HG02973 (cell line): ENCODE results near the gene ZFP36L1.
A peak's percentile ranks its signal among the peaks of the same experiment; 100 is the strongest.

Source experiments
- ATAC-seq: cut with Tn5 transposase; IDR thresholded peaks from one replicate; pipeline ENCODE4 v1.9.1; 2021; ENCODE audit warnings: moderate library complexity; ENCODE audit not compliant: unreplicated experiment

The ZFP36L1 gene, protein sequence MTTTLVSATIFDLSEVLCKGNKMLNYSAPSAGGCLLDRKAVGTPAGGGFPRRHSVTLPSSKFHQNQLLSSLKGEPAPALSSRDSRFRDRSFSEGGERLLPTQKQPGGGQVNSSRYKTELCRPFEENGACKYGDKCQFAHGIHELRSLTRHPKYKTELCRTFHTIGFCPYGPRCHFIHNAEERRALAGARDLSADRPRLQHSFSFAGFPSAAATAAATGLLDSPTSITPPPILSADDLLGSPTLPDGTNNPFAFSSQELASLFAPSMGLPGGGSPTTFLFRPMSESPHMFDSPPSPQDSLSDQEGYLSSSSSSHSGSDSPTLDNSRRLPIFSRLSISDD

DNA sequence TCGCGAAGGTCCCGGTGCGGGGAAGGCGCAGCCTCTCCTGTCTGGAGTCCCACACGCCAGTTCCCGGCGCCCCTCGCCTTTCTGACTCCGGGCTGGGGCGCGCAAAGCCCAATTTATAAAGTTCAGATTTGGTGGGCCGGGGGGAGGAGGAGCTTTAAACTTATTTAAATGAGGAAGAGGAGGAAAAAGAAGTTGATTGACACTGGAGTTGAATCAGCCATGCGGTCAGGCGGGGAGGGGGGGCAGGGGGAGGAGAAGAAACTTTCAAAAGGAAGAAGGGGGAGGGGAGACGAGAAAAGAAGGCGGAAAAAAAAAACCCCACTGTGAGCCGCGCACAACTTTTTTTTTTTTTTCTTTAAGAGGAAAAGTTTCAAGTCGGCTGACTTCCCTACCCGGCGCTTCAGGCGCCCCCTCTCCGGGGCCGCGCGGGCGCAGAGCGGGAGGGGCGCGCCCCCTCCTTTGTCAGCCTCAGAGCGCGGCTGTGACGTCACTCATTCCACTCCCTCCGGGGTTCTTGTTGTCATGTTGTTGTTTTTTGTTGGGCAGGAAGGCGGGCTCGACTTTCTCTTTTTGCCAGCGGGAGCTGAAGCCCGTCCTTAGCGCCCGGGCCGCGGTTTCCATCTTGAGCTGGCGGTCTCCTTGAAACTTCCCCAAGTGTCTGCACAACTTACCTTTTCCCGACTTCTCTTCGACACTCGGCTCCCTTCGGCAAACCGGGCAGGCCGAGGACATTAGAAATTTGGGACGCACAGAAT lies at the start of gene ZFP36L1:
TSS of gene ZFP36L1 (minus strand) at position 89 of the 755 bp plus-strand sequence. CDS start 129 bp downstream, outside the sequence.
- ATAC-seq = peak; percentile 36

DNA sequence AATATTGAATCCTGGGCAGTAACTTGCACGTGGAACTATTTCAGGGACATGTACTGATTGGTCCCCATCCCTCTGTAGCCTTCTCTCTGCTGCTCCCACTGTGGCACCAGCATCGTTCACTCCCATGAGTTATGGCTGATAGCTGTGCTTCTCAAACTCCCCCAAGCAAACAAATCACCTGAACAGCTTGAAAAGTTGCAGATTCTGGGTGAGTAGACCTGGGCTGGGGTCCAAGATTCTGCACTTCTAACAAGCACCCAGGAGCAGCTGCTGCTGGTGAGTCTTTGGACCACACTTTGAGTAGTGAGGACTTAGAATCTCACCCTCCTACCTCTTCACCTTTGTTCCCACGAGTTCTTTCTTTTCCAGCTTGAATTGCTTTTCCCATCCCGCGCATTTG lies 49.4 kb upstream of the ZFP36L1 start:
- no peak for ATAC-seq

DNA sequence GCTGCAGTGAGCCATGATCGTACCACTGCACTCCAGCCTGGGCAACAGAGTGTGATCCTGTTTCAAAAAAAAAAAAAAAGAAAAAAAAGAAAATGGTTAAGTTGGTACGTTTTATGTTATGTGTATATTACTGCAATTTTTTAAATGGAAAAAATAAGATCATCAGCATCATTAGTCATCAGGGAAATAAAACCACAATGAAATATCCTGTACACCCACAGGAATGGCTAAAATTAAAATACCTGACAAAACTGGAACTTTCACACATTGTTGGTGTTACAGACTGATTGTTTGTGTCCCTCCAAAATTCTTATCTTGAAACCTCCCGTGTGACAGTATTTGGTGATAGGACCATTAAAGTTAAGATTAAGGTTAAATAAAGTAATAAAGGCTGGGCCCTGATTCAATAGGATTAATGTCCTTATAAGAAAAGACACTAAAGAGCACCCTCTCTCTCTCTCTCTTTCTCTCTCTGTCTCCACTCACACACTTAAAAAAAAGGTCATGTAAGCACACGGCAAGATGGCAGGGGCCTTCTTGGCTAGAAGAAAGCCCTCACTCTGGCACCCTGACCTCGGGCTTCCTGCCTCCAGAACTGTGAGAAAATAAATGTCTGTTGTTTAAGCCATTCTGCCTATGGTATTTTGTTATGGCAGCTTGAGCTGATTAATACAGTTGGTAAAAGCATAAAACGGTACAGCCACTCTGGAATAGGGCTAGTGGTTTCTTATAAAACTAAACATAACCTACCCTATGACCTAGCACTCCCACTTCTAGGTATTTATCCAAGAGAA lies 48.3 kb upstream of the ZFP36L1 start:
- ATAC-seq = no peak

DNA sequence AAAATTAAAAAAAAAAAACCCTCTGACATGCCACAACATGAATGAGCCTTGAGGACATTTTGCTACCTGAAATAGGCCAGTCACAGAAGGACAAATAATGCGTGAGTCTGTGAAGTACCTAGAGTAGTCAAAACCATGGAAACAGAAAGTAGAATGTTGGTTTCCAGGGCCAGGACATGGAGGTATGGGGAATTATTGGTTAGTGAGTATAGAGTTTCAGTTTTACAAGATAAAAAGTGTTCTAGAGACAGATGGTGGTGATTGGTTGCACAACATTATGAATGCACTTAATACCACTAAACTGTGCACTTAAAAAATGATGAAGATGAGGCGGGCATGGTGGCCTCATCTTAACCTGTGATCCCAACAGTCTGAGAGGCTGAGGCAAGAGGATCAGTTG lies 47.6 kb upstream of the ZFP36L1 start:
- ATAC-seq = peak; percentile 67

DNA sequence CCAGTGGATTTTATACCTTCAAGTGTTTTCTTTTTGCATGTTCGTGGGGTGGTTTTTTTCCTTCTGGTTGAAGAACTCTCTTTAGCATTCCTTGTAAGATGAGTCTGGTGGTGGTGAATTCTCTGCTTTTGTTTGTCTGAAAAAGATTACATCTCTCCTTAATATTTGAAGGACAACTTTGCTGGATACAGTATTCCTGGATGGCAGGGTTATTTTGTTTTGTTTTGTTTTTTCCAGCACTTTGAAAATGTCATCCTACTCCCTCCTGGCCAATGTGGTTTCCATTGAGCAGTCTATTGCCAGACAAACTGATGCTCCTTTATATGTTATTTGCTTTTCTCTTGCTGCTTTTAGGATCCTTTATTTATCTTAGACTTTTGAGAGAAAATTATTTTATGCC lies 43.2 kb upstream of the ZFP36L1 start:
- ATAC-seq = no peak

DNA sequence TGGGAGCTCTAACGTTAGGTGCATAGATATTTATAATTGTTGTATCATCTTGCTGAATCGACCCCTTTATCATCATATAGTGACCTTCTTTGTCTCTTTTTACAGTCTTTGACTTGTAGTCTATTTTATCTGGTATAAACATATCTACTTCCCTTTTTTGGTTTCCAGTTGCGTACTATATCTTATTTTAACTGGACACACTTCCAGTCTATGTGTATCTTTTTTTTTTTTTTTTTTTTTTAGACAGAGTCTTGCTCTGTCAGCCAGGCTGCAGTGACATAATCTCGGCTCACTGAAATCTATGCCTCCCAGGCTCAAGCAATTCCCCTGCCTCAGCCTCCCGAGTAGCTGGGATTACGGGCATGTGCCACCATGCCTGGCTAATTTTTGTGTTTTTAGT lies 41.9 kb upstream of the ZFP36L1 start:
- no peak for ATAC-seq

DNA sequence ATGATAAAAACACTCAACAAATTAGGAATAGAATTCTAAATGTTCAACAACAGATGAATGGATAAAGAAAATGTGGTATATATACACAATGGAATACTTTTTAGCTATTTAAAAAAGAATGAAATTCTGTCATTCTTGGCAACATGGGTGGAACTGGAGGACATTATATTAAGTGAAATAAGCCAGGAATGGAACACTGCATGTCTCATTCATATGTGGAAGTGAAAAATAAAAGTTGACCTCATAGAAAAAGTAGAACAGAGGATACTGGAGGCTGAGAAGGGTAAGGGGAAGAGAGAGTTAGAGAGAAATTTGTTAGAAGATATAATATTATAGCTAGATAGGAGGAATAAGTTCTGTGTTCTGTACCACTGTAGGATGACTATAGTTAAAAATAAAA lies 35.8 kb upstream of the ZFP36L1 start:
- no peak for ATAC-seq

DNA sequence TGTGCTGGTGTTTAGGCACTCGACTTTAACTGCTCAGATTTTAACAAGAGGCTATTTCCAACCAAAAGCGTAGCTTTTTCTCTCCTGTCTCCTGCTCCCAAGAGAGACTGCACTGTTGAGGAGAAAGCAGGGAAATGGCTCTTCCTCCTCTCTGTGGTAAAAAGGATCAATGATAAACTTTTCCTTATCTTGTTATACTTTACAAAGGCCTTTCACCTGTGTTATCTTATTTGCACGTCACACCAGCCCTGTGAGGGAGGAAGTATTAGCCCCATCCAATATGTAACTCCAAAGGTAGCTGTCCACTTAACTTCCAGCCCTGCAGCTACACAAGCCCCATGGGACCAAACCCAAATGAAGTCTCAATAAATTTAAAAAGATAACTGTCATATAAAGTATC lies 32.9 kb upstream of the ZFP36L1 start:
- no peak for ATAC-seq

DNA sequence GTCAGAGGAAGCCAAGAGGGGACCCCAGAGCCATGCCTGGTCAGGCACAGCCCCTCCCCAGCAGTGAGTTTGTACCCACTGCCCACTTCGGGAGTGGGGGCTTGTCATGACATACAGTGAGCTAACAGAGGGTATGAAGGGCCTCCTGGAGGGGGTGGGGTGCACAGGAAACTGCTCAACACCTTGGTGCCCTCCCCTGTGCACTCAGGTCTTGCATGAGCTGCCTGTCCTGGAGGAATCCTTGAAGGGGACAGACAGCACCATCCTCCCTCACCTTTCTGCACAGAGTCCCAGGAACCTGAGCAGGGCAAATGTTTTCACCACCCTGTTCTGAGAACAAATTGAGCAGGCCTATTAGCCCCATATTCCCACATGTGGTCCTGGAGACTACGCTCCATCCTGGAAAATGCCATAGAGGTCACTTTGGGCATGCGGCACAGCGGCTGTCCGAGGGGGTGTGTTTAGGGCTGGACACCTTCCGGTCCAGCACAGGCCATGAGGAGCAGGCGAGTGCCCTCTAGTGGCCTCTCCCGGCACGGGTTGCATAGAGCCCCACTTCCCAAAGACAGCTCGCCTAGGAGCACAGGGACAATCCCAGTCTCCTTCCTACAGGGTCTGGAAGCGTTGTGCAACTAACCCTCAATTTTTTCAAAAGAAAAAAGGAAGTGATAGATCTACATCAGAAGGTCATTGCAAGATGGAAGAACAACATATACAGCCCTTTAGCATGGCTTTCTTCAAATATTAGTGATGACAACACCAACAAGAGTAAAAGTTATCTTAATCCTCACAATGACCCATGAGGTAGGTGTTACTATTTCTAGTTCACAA lies 31.9 kb upstream of the ZFP36L1 start:
- no peak for ATAC-seq

DNA sequence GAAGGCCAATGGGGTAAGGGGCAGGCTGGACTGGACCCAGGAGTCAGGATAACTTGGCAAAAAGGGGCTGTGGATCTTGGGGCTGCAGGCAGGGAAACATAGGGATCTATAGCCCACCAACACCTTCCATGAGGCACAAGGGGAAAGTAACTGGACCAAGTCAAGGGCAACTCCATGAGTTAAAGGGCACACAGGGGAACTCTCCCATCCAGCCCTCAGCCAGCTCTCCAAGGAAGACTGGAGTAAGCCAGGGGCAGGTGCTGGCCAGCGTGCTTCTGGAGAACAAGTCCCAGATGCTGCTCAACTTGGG lies 31.3 kb upstream of the ZFP36L1 start:
- ATAC-seq = no peak

DNA sequence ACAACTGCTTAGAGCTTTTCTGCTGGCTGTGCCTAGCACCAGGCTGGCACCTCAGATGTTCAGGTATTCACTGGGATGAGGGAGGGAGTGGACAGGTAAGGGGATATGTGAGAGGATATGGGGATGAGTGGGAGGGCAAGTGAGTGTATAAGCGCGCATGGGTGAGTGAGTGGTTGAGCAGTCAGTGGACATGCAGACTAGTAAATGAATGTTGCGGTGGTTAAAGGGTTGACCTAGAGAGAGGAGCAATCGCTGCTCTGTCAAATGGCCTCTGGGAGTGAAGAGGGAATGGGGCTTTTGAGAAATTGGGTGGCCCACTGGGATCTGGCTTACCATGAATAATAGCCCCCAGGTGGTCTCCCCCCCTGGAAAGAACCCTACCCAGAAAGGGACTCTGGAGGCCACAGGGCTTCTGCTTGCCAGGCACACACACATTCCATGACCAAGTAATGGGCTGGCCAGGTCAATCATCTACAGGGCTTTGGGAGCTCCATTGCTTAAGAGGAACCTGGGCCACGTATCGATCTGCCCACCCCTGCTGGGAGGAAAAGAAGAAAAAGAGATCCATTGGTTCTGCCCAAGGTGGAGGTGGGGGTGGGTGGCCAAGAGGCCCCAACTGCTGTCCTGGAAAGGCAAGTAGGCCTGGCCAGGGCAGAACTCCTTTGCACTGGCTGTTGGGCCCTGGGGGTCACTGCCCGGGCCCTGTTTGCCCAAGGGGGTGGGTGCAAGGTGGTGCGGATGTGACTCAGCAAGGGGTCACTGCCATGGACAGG lies 30.8 kb upstream of the ZFP36L1 start:
- ATAC-seq = no peak

DNA sequence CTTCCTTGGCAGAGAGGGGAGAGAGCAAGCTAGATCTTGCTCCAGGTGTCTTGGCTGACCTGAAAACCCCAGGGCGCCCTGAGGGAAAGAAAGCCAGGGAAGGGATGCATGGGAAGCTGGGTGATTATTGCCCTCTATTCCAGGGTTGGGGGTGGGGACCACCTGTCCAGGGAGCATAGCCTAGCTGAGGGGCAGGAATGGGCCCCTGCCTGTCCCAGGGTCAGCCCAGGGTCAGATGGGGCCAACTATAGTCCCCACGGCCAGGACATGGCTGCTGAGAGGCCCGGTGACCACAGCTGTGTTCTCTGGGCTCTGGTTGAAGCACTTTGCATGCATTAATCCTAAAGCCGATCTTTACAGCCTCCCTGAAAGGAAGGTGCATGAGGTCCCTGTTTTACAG lies 30.1 kb upstream of the ZFP36L1 start:
- no peak for ATAC-seq

DNA sequence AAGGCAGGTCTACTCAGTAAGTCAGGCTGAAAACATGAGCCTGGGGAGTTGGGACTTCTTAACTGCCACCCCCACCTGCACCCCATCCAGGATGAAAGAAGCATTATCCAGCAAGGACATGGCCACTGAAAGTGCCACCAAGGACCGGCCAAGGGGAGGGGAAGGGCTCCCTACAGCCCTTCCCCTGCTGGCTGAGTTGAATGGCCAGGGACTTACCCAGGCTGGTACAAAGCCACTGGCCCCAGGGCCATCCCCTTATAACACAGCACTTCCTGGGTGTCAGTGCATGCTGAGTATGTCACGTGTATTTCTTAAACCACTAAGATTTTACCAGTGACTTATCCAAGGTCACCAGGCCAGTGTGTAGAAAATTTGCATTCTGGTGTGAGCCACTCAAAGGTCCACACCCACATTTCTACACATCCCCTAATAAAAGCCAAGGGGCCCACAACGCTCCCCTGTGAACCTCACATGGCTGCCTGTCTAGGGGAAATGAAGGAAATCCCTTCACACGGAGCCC lies 29.3 kb upstream of the ZFP36L1 start:
- ATAC-seq = peak; percentile 61

DNA sequence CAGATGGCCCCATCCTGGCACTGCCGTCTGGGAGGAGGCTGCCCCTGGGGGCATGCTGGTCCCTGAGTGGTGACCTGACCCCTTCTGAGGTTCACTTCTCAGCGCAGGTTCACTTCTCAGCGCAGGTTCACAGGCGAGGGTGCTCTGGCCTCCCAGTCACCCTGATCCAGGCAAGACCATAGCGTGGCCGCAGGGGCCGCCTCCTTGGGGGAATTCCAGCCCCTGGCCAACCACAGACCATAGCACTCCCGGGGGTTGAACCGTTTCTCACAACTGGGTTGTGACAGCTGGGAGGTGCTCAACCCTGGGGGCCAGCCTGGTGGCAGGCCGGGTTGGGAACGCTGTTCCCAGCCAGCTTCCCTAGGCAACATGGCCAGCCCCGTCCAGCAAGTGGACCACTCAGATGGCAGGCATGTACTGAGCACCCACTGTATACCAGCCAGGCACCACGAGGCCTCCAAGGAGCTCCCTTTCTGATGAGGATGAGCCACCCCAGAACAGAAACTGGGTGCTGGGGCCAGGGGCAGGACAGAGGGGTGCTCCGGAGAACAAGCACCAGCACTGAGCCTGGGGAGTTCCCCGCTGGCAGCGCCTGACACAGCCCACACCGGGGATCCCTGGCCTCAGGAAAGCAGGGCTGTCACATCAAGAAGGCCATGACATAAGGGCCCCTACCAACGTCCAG lies 28.3 kb upstream of the ZFP36L1 start:
- peak; percentile 24 for ATAC-seq

DNA sequence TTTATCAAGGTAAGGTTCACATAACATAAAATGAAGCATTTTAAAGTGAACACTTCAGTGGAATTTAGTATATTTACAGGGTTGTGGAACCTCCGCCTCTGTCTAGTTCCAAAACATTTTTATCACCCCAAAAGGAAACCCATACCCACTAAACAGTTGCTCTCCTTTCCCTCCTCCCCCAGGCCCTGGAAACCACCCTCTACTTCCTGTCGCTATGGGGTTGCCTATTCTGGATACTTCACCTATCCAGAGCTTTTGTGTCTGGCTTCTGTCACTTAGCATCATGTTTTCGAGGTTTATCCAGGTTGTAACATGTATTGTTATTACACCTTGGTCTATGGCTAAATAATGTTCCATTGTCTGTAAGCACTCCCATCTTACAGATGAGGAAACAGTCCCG lies 27.7 kb upstream of the ZFP36L1 start:
- ATAC-seq = no peak

DNA sequence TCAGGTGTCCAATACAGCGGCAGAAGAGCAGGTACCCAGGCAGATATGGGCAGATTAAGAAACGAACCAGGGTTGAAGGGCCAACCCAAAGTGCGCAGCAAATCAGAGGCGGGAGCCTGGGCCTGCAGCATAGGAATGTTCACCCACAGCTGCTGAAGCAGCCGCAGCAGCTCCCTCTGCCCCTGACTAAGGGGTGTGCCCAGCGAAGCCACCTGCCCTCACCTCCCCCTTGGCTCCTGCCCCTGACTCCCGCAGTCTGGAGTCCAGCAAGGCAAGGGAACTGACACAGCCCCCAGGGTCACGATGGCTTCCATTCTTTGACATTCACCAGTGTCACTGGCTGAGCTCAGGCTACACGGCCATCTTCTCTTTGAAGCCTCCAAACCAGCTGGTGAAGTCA lies 27.3 kb upstream of the ZFP36L1 start:
- ATAC-seq = no peak

DNA sequence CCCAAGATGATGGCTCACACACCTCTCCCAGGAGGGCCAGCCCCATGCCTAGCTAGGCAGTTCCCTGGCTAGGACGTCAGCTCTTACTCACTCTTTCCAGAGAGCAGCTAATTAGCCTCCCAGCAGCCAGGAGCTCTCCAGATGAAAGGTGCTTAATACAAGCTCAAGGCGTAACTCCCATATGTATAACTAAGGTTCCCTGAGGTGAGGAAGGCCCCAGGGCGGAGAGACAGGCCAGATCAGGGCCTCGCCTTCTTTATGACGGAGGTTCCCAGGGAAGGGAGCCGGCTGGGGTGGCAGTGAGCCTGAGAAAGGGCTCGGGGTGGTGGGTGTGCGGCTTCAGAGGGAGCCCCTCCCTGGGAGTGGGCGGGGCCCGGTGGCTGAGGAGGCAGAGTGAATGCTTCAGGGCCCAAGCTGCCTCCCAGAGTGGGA lies 26.4 kb upstream of the ZFP36L1 start:
- no peak for ATAC-seq

DNA sequence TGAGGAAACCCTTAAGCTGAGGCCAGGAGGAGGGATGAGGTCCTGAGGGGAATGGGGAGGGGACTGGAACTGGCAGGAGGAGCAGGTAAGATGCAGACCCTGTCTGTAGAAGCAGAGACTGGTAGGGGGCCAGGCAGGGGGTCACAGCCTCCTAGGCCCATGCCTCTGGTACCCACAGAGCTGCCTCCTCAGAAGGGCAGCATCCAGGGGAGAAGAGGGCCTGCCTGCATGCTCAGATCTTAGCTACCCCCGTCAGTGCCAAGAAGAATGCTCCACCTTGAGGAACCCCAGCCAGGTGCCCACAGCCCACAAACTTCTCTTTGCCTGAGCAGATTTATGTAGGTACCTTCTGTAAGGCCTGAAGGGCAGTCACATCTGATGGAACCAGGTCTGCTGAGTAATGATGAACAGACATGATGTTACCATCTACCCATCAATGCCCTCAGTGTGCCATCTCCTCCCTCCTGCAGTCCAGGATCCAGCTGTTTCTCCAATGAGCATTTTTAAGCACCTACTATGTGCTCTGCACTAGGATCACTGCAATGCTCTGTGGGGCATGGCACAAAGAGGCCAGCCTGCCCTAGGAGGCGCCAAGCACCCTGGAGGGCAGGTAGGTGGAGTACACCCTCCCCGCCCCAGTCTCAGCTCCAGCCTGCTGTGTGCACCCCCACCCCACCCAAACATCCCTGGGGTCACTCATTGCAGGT lies 24.8 kb upstream of the ZFP36L1 start:
- ATAC-seq = no peak

DNA sequence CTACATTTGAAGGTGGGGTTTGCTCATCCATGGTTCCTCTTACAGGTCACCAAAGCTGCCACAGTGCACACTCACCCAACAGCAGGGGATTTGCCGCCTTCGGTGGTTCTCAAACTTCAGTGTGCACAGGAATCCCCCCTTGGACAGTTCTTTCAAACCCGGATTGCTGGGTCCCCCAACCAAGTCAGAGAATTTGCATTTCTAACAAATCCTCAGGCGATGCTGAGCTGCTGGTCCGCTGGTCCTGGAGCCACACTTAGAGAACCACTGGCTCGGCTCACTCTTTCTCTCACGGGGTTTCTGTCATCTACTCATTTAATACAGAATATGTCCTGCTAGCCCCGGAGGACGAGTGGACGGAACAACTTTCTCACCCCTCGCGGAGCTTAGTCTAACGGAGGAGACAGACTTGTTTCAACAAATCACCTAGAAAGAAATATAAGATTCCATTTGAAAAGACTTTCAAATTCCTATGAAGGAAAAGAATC lies 24.1 kb upstream of the ZFP36L1 start:
- ATAC-seq = no peak
